HL-60/S4 treated with phorbol 12-myristate 13-acetate at 8.2 ng/mL for 4 days and 3 days (cell line): ENCODE data around the gene TMEM114.

Experiments used
- in situ Hi-C: fragments of 300-500 bp; cut with MboI; formaldehyde crosslinking; loops from 2 replicates; pipeline ENCODE4 v1.15.0; 2022; ENCODE audit warnings: low sequenced_read_pairs

TMEM114 gene

GRCh38 chr16:8611886-8612600, 21.7 kb upstream of the TMEM114 start:
- in situ Hi-C loops: no loop called here

GRCh38 chr16:8611122-8611521, 20.8 kb upstream of the TMEM114 start:
- in situ Hi-C loops: no loop called here

- in situ Hi-C loops: no loop called here
Measured at GRCh38 chr16:8607214-8607613, 16.9 kb upstream of the TMEM114 start.

GRCh38 chr16:8605554-8605953, 15.2 kb upstream of the TMEM114 start:
- in situ Hi-C loops: no loop called here

GRCh38 chr16:8600144-8600775, 9.9 kb upstream of the TMEM114 start:
- in situ Hi-C loops: no loop called here

- in situ Hi-C loops: no loop called here
Measured at GRCh38 chr16:8596581-8596980, 6.3 kb upstream of the TMEM114 start.

- in situ Hi-C loops: no loop called here
Measured at GRCh38 chr16:8595783-8596182, 5.5 kb upstream of the TMEM114 start.

- in situ Hi-C loops: no loop called here
Measured at GRCh38 chr16:8594149-8594666, 3.9 kb upstream of the TMEM114 start.

GRCh38 chr16:8591451-8591850, 1.1 kb upstream of the TMEM114 start:
- in situ Hi-C loops: no loop called here

- in situ Hi-C loops: no loop called here
Measured at GRCh38 chr16:8590811-8591210, 500 bp upstream of the TMEM114 start.

- in situ Hi-C loops: no loop called here
Measured at GRCh38 chr16:8589057-8589899, 1.0 kb downstream of the TMEM114 start.

- in situ Hi-C loops: no loop called here
Measured at GRCh38 chr16:8588682-8589056, 1.6 kb downstream of the TMEM114 start.

- in situ Hi-C loops: no loop called here
Measured at GRCh38 chr16:8587065-8587464, 3.2 kb downstream of the TMEM114 start.

GRCh38 chr16:8585857-8586256, 4.5 kb downstream of the TMEM114 start:
- in situ Hi-C loops: no loop called here

- in situ Hi-C loops: no loop called here
Measured at GRCh38 chr16:8585041-8585440, 5.3 kb downstream of the TMEM114 start.

- in situ Hi-C loops: no loop called here
Measured at GRCh38 chr16:8583732-8584131, 6.6 kb downstream of the TMEM114 start.

GRCh38 chr16:8583199-8583598, 7.1 kb downstream of the TMEM114 start:
- in situ Hi-C loops: no loop called here

GRCh38 chr16:8581831-8582580, 8.3 kb downstream of the TMEM114 start:
- in situ Hi-C loops: no loop called here

- in situ Hi-C loops: no loop called here
Measured at GRCh38 chr16:8579559-8579958, 10.8 kb downstream of the TMEM114 start.

GRCh38 chr16:8577678-8578304, 12.5 kb downstream of the TMEM114 start:
- in situ Hi-C loops: no loop called here
